M059J (cell line): ENCODE data around the gene RBL2. TPM values are rescaled to one million over a fixed set of nuclear protein-coding genes. Genes with fewer than 3 reads are reported as not detected.
"Not testable (repeated sequence)": the region's sequence is repeated elsewhere in the genome, so short reads cannot be mapped to it uniquely, and the experiment has no call there.

Source experiments
- DNase-seq: peaks from one replicate; pipeline ENCODE4 v3.0.0-alpha.2; 2012; ENCODE audit warnings: low read depth
- total RNA-seq: library from RNA; depleted of rRNA; stranded (reverse); fragments of >200 nt; shearing (Covaris generic); gene quantifications from 2 replicates; pipeline ENCODE4 v1.2.3, GENCODE V29; 2014; rRNA removed

Gene RBL2
- total RNA-seq, result 7.9 and 15.7 TPM in 2 replicates

- DNase-seq, result peak; percentile 78
These were observed at the start of gene RBL2 for GRCh38 chr16:53434377-53435065. TSS of gene RBL2 (plus strand) at chr16:53434471. CDS start at chr16:53434557, 86 bp downstream.

GRCh38 chr16:53384610-53385009 lies 49.7 kb upstream of the RBL2 start:
- DNase-seq, result not testable (repeated sequence)

- DNase-seq, result no peak
These were observed 29.3 kb upstream of the RBL2 start for GRCh38 chr16:53404959-53405358.

- DNase-seq, result no peak
These were observed 21.7 kb upstream of the RBL2 start for GRCh38 chr16:53412549-53412948.

- no peak for DNase-seq
These were observed 20.4 kb upstream of the RBL2 start for GRCh38 chr16:53413864-53414263.

GRCh38 chr16:53414381-53414780 lies 19.9 kb upstream of the RBL2 start:
- no peak for DNase-seq

GRCh38 chr16:53415504-53415903 lies 18.8 kb upstream of the RBL2 start:
- peak; percentile 62 for DNase-seq

GRCh38 chr16:53417011-53417410 lies 17.3 kb upstream of the RBL2 start:
- DNase-seq, result peak; percentile 56

GRCh38 chr16:53417976-53418375 lies 16.3 kb upstream of the RBL2 start:
- DNase-seq, result no peak

- not testable (repeated sequence) for DNase-seq
These were observed 14.9 kb upstream of the RBL2 start for GRCh38 chr16:53419383-53419709.

GRCh38 chr16:53421248-53421647 lies 13.0 kb upstream of the RBL2 start:
- DNase-seq, result no peak

- DNase-seq, result not testable (repeated sequence)
These were observed 10.3 kb upstream of the RBL2 start for GRCh38 chr16:53423968-53424367.

GRCh38 chr16:53428681-53429080 lies 5.6 kb upstream of the RBL2 start:
- DNase-seq, result no peak

GRCh38 chr16:53429221-53429943 lies 4.9 kb upstream of the RBL2 start:
- DNase-seq, result peak; percentile 75

GRCh38 chr16:53430363-53430762 lies 3.9 kb upstream of the RBL2 start:
- no peak for DNase-seq

- DNase-seq, result no peak
These were observed 762 bp upstream of the RBL2 start for GRCh38 chr16:53433509-53433908.

- no peak for DNase-seq
These were observed 318 bp upstream of the RBL2 start for GRCh38 chr16:53433930-53434376.

- DNase-seq, result peak; percentile 93
These were observed 906 bp downstream of the RBL2 start for GRCh38 chr16:53435066-53435688.

- no peak for DNase-seq
These were observed 5.9 kb downstream of the RBL2 start for GRCh38 chr16:53440125-53440524.

GRCh38 chr16:53445534-53445933 lies 11.3 kb downstream of the RBL2 start:
- no peak for DNase-seq

GRCh38 chr16:53446090-53446489 lies 11.8 kb downstream of the RBL2 start:
- no peak for DNase-seq

- DNase-seq, result no peak
These were observed 15.7 kb downstream of the RBL2 start for GRCh38 chr16:53449816-53450517.
